Measurements from ENCODE around the gene TM9SF4. TPM values are rescaled to one million over a fixed set of nuclear protein-coding genes. Genes with fewer than 3 reads are reported as not detected.
A peak's percentile ranks its signal among the peaks of the same experiment; 100 is the strongest.
"Not testable (repeated sequence)": the region's sequence is repeated elsewhere in the genome, so short reads cannot be mapped to it uniquely, and the experiment has no call there.

TM9SF4 gene
- polyA plus RNA-seq, 3 donors: 49.7 to 78.5 (median 78.3) TPM

- 100% methylated on average over 4 of the region's 6 CpGs for WGBS (ENCODE audit: insufficient coverage)
- no peaks in the 10 kb centered on the region for H3K9me3 Mint-ChIP-seq
- H3K36me3 ChIP-seq (replicated peaks in 1 of 2; ENCODE audit: control insufficient read depth in 1 of 2, insufficient read depth in 2 of 2, low read length in 2 of 2): peaks cover 59 to 65% of the 10 kb centered on the region in 2 donors
These were observed 84.5 kb downstream of the TM9SF4 start for GRCh38 chr20:32193996-32194395.

GRCh38 chr20:32195581-32195980 lies 86.1 kb downstream of the TM9SF4 start:
- H3K9me3 ChIP-seq (replicated peaks in 1 of 2; ENCODE audit: control insufficient read depth in 1 of 2, insufficient read depth in 1 of 2, low read length in 2 of 2): no peaks in the 10 kb centered on the region
- no peaks in the 10 kb centered on the region for H3K27me3 ChIP-seq (ENCODE audit: control insufficient read depth in 2 of 2, insufficient read depth in 2 of 2, low read length in 2 of 2)
- H3K4me3 ChIP-seq (replicated peaks in 1 of 3; ENCODE audit: low read depth in 2 of 3, low read length in 3 of 3): no peak overlapping the region
- H2AFZ ChIP-seq (ENCODE audit: insufficient read depth, low read depth, low read length, poor library complexity, severe bottlenecking): no peak overlapping the region
- H3K4me1 ChIP-seq (ENCODE audit: control insufficient read depth in 1 of 2, insufficient read depth in 2 of 2, low read length in 2 of 2): peaks cover 16 to 18% of the 10 kb centered on the region in 2 donors
- H3K36me3 ChIP-seq (replicated peaks in 1 of 2; ENCODE audit: control insufficient read depth in 1 of 2, insufficient read depth in 2 of 2, low read length in 2 of 2): peaks cover 74 to 81% of the 10 kb centered on the region in 2 donors
- Mint-ChIP-seq H3K27me3 (ENCODE audit: low read depth in 3 of 3) (peaks cover 0 to 2% (median 0%) of the 10 kb centered on the region in 3 donors), H3K36me3 (peaks cover 78 to 85% of the 10 kb centered on the region in 2 donors), H3K9me3 (no peaks in the 10 kb centered on the region), H3K4me1 (peaks cover 33% of the 10 kb centered on the region), H3K4me3 (no peak overlapping the region), H3K27ac (peak overlapping the region in 2 of 7 donors; percentile 41 to 55)
- 92% methylated on average over 4 of the region's 7 CpGs for WGBS (ENCODE audit: insufficient coverage)
- peaks cover 97% of the 10 kb centered on the region for H4K20me1 ChIP-seq (ENCODE audit: insufficient read depth, low read length)
- TF ChIP-seq, protein P1, sequence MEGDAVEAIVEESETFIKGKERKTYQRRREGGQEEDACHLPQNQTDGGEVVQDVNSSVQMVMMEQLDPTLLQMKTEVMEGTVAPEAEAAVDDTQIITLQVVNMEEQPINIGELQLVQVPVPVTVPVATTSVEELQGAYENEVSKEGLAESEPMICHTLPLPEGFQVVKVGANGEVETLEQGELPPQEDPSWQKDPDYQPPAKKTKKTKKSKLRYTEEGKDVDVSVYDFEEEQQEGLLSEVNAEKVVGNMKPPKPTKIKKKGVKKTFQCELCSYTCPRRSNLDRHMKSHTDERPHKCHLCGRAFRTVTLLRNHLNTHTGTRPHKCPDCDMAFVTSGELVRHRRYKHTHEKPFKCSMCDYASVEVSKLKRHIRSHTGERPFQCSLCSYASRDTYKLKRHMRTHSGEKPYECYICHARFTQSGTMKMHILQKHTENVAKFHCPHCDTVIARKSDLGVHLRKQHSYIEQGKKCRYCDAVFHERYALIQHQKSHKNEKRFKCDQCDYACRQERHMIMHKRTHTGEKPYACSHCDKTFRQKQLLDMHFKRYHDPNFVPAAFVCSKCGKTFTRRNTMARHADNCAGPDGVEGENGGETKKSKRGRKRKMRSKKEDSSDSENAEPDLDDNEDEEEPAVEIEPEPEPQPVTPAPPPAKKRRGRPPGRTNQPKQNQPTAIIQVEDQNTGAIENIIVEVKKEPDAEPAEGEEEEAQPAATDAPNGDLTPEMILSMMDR (IDR thresholded peaks at IDR 0.05): no peak
- no peak overlapping the region for H3K27ac ChIP-seq (ENCODE audit: low read depth in 1 of 2, low read length in 2 of 2)
- no peak for DNase-seq
- H3K9ac ChIP-seq (ENCODE audit: insufficient read depth, low read length, poor library complexity, severe bottlenecking): no peak overlapping the region
- intact Hi-C loops (cut with micrococcal nuclease): loop anchor here in 1 of 2 donors (5.0 kb wide), 1 partner anchor 48 kb away; no protein-coding TSS in a partner anchor
- H3K79me2 ChIP-seq (ENCODE audit: insufficient read depth, low read length): peaks cover 68% of the 10 kb centered on the region
- H3K4me2 ChIP-seq (replicated peaks; ENCODE audit: extremely low read depth, low read length, poor library complexity, severe bottlenecking): no peak overlapping the region

More at GRCh38 chr20:32193996-32194395, 84.5 kb downstream of the TM9SF4 start:
- peaks cover 67 to 69% of the 10 kb centered on the region in 2 donors for H3K36me3 Mint-ChIP-seq
- Histone ChIP-seq H3K27me3 (ENCODE audit: control insufficient read depth in 2 of 2, insufficient read depth in 2 of 2, low read length in 2 of 2) (no peaks in the 10 kb centered on the region), H2AFZ (ENCODE audit: insufficient read depth, low read depth, low read length, poor library complexity, severe bottlenecking) (no peak overlapping the region), H3K4me2 (replicated peaks; ENCODE audit: extremely low read depth, low read length, poor library complexity, severe bottlenecking) (no peak overlapping the region), H3K9ac (ENCODE audit: insufficient read depth, low read length, poor library complexity, severe bottlenecking) (no peak overlapping the region), H3K9me3 (replicated peaks in 1 of 2; ENCODE audit: control insufficient read depth in 1 of 2, insufficient read depth in 1 of 2, low read length in 2 of 2) (no peaks in the 10 kb centered on the region), H3K4me1 (ENCODE audit: control insufficient read depth in 1 of 2, insufficient read depth in 2 of 2, low read length in 2 of 2) (peaks cover 24 to 27% of the 10 kb centered on the region in 2 donors), H3K4me3 (replicated peaks in 1 of 3; ENCODE audit: low read depth in 2 of 3, low read length in 3 of 3) (no peak overlapping the region), H4K20me1 (ENCODE audit: insufficient read depth, low read length) (peaks cover 81% of the 10 kb centered on the region), H3K79me2 (ENCODE audit: insufficient read depth, low read length) (peaks cover 52% of the 10 kb centered on the region), H3K27ac (ENCODE audit: low read depth in 1 of 2, low read length in 2 of 2) (no peak overlapping the region)
- H3K27ac Mint-ChIP-seq: no peak overlapping the region
- peaks cover 0 to 6% (median 3%) of the 10 kb centered on the region in 3 donors for H3K27me3 Mint-ChIP-seq (ENCODE audit: low read depth in 3 of 3)
- no peak overlapping the region for H3K4me3 Mint-ChIP-seq
- DNase-seq: no peak
- TF ChIP-seq, protein P1 (IDR thresholded peaks at IDR 0.05): no peak
- intact Hi-C loops (cut with micrococcal nuclease): no loop called here
- peaks cover 33% of the 10 kb centered on the region for H3K4me1 Mint-ChIP-seq

GRCh38 chr20:32196613-32197012 lies 87.1 kb downstream of the TM9SF4 start:
- intact Hi-C loops (cut with micrococcal nuclease): loop anchor here in 1 of 2 donors (5.0 kb wide), 1 partner anchor 49 kb away; no protein-coding TSS in a partner anchor
- Histone ChIP-seq H3K27ac (ENCODE audit: low read depth in 1 of 2, low read length in 2 of 2) (peak overlapping the region in 1 of 2 donors; percentile 8), H3K4me1 (ENCODE audit: control insufficient read depth in 1 of 2, insufficient read depth in 2 of 2, low read length in 2 of 2) (peaks cover 16 to 21% of the 10 kb centered on the region in 2 donors), H3K36me3 (replicated peaks in 1 of 2; ENCODE audit: control insufficient read depth in 1 of 2, insufficient read depth in 2 of 2, low read length in 2 of 2) (peaks cover 84 to 92% of the 10 kb centered on the region in 2 donors), H4K20me1 (ENCODE audit: insufficient read depth, low read length) (peaks cover 100% of the 10 kb centered on the region), H3K79me2 (ENCODE audit: insufficient read depth, low read length) (peaks cover 79% of the 10 kb centered on the region)
- DNase-seq; H3K4me3 Mint-ChIP-seq; H3K9me3 ChIP-seq (replicated peaks in 1 of 2; ENCODE audit: control insufficient read depth in 1 of 2, insufficient read depth in 1 of 2, low read length in 2 of 2); H3K9me3 Mint-ChIP-seq; H3K4me2 ChIP-seq (replicated peaks; ENCODE audit: extremely low read depth, low read length, poor library complexity, severe bottlenecking); H2AFZ ChIP-seq (ENCODE audit: insufficient read depth, low read depth, low read length, poor library complexity, severe bottlenecking); H3K9ac ChIP-seq (ENCODE audit: insufficient read depth, low read length, poor library complexity, severe bottlenecking); H3K27me3 ChIP-seq (ENCODE audit: control insufficient read depth in 2 of 2, insufficient read depth in 2 of 2, low read length in 2 of 2); H3K4me3 ChIP-seq (replicated peaks in 1 of 3; ENCODE audit: low read depth in 2 of 3, low read length in 3 of 3); H3K27me3 Mint-ChIP-seq (ENCODE audit: low read depth in 3 of 3): not testable (repeated sequence)
- H3K4me1 Mint-ChIP-seq: peaks cover 35% of the 10 kb centered on the region
- WGBS (ENCODE audit: insufficient coverage): 93% methylated on average over 2 of the region's 11 CpGs
- H3K27ac Mint-ChIP-seq: peak overlapping the region in 3 of 7 donors; percentile 6 to 48 (median 26)
- peaks cover 88 to 93% of the 10 kb centered on the region in 2 donors for H3K36me3 Mint-ChIP-seq
